H9 (cell line): ENCODE measurements around the gene HNMT. TPM values are rescaled to one million over a fixed set of nuclear protein-coding genes. Genes with fewer than 3 reads are reported as not detected.

Source experiments
- DNase-seq: peaks from one replicate; pipeline ENCODE4 v3.0.0-alpha.2; 2017
- H2AFZ ChIP-seq: one replicate; pipeline ENCODE4 v1.6.1; 2013; ENCODE audit warnings: mild to moderate bottlenecking, low read length, control low read depth, moderate library complexity
- H2AK5ac ChIP-seq: 2 replicates; pipeline ENCODE4 v1.6.1; 2013; ENCODE audit warnings: low read length, control low read depth, mixed read lengths; ENCODE audit not compliant: insufficient read length
- H2BK120ac ChIP-seq: one replicate; pipeline ENCODE4 v1.6.1; 2013; ENCODE audit warnings: low read depth, mild to moderate bottlenecking, low read length, control low read depth, inconsistent platforms; ENCODE audit not compliant: poor library complexity, severe bottlenecking
- H2BK12ac ChIP-seq: 2 replicates; pipeline ENCODE4 v1.6.1; 2013; ENCODE audit warnings: low read length, control low read depth, mixed read lengths, low read depth; ENCODE audit not compliant: insufficient read length
- H2BK15ac ChIP-seq: 2 replicates; pipeline ENCODE4 v1.6.1; 2013; ENCODE audit warnings: low read depth, low read length, control low read depth
- H2BK20ac ChIP-seq: one replicate; pipeline ENCODE4 v1.6.1; 2013; ENCODE audit warnings: low read depth, mild to moderate bottlenecking, low read length, control low read depth, inconsistent platforms; ENCODE audit not compliant: poor library complexity, severe bottlenecking
- H2BK5ac ChIP-seq: 2 replicates; pipeline ENCODE4 v1.6.1; 2013; ENCODE audit warnings: low read length, control low read depth, mixed read lengths; ENCODE audit not compliant: insufficient read length
- H3K14ac ChIP-seq: 2 replicates; pipeline ENCODE4 v1.6.1; 2013; ENCODE audit warnings: low read length, control low read depth; ENCODE audit not compliant: insufficient read depth
- H3K18ac ChIP-seq: 2 replicates; pipeline ENCODE4 v1.6.1; 2013; ENCODE audit warnings: low read depth, mild to moderate bottlenecking, mixed read lengths, low read length, control low read depth; ENCODE audit not compliant: insufficient read length
- H3K23ac ChIP-seq: 2 replicates; pipeline ENCODE4 v1.6.1; 2013; ENCODE audit warnings: low read length, control low read depth, mixed read lengths, low read depth; ENCODE audit not compliant: insufficient read length
- H3K23me2 ChIP-seq: 2 replicates; pipeline ENCODE4 v1.6.1; 2013; ENCODE audit warnings: low read depth, mild to moderate bottlenecking, mixed read lengths, low read length, control low read depth; ENCODE audit not compliant: insufficient read length, poor library complexity, severe bottlenecking
- H3K27ac ChIP-seq: 2 replicates; pipeline ENCODE4 v1.5.1; 2013; ENCODE audit warnings: low read length, control low read depth, mixed read lengths, low read depth; ENCODE audit not compliant: insufficient read length
- H3K27me3 ChIP-seq: 2 replicates; pipeline ENCODE4 v1.6.1; 2013; ENCODE audit warnings: low read length, control low read depth, inconsistent platforms; ENCODE audit not compliant: insufficient read depth
- H3K4ac ChIP-seq: 2 replicates; pipeline ENCODE4 v1.6.1; 2013; ENCODE audit warnings: low read depth, mild to moderate bottlenecking, control low read depth, inconsistent platforms, low read length, moderate library complexity
- H3K4me1 ChIP-seq: 2 replicates; pipeline ENCODE4 v1.6.1; 2013; ENCODE audit warnings: low read length, control low read depth, inconsistent platforms; ENCODE audit not compliant: insufficient read depth
- H3K4me2 ChIP-seq: 2 replicates; pipeline ENCODE4 v1.6.1; 2013; ENCODE audit warnings: low read length, control low read depth, mixed read lengths; ENCODE audit not compliant: insufficient read length, insufficient read depth
- H3K56ac ChIP-seq: 2 replicates; pipeline ENCODE4 v1.6.1; 2013; ENCODE audit warnings: low read depth, mild to moderate bottlenecking, mixed read lengths, low read length, control low read depth; ENCODE audit not compliant: insufficient read length
- H3K79me1 ChIP-seq: 2 replicates; pipeline ENCODE4 v1.6.1; 2013; ENCODE audit warnings: low read depth, mild to moderate bottlenecking, moderate library complexity, low read length, control low read depth, inconsistent platforms; ENCODE audit not compliant: insufficient read depth, poor library complexity, severe bottlenecking
- H3K79me2 ChIP-seq: 2 replicates; pipeline ENCODE4 v1.6.1; 2013; ENCODE audit warnings: low read length, control low read depth, inconsistent platforms; ENCODE audit not compliant: insufficient read depth
- H3K9ac ChIP-seq: 2 replicates; pipeline ENCODE4 v1.6.1; 2013; ENCODE audit warnings: low read length, control low read depth, mixed read lengths; ENCODE audit not compliant: insufficient read length; ENCODE audit errors: extremely low read depth
- H3K9me3 ChIP-seq: one replicate; pipeline ENCODE4 v1.6.1; 2013; ENCODE audit warnings: low read depth, low read length, inconsistent platforms; ENCODE audit not compliant: control insufficient read depth
- H3T11ph ChIP-seq: one replicate; pipeline ENCODE4 v1.6.1; 2013; ENCODE audit warnings: mild to moderate bottlenecking, low read length, control low read depth, inconsistent platforms
- H4K20me1 ChIP-seq: one replicate; pipeline ENCODE4 v1.6.1; 2013; ENCODE audit not compliant: control insufficient read depth, insufficient read length, insufficient read depth
- H4K5ac ChIP-seq: 2 replicates; pipeline ENCODE4 v1.6.1; 2013; ENCODE audit warnings: low read depth, mild to moderate bottlenecking, mixed read lengths, low read length, control low read depth; ENCODE audit not compliant: insufficient read length
- H4K8ac ChIP-seq: replicated peaks from 2 replicates; pipeline ENCODE4 v1.6.1; 2013; ENCODE audit warnings: low read length, control low read depth, mixed read lengths, low read depth; ENCODE audit not compliant: insufficient read length
- H4K91ac ChIP-seq: 2 replicates; pipeline ENCODE4 v1.6.1; 2013; ENCODE audit warnings: low read depth, mild to moderate bottlenecking, moderate library complexity, mixed read lengths, low read length, control low read depth; ENCODE audit not compliant: insufficient read length
- H3K27ac Mint-ChIP-seq, 3 experiments: 2 replicates in 2 of 3; 3 replicates in 1 of 3; pipeline ENCODE4 v1.8.0; 2020 to 2021; ENCODE audit warnings: mixed read lengths in 3 of 3, mild to moderate bottlenecking in 1 of 3, moderate library complexity in 1 of 3
- H3K27me3 Mint-ChIP-seq: 2 replicates; pipeline ENCODE4 v1.8.0; 2021; ENCODE audit warnings: low read depth, mild to moderate bottlenecking, moderate library complexity, mixed read lengths
- H3K36me3 Mint-ChIP-seq, 3 experiments: 2 replicates in 2 of 3; 3 replicates in 1 of 3; pipeline ENCODE4 v1.8.0; 2020 to 2021; ENCODE audit warnings: low read depth in 3 of 3, mixed read lengths in 3 of 3; ENCODE audit not compliant: insufficient read depth in 1 of 3
- H3K4me1 Mint-ChIP-seq, 2 experiments: 2 replicates each; pipeline ENCODE4 v1.8.0; 2020; ENCODE audit warnings: mixed read lengths in 2 of 2
- H3K4me3 Mint-ChIP-seq, 2 experiments: 2 replicates in 1 of 2; 3 replicates in 1 of 2; pipeline ENCODE4 v1.8.0; 2020 to 2021; ENCODE audit warnings: mild to moderate bottlenecking in 2 of 2, mixed read lengths in 2 of 2, moderate library complexity in 1 of 2
- H3K9me3 Mint-ChIP-seq, 2 experiments: 2 replicates in 1 of 2; 3 replicates in 1 of 2; pipeline ENCODE4 v1.8.0; 2020; ENCODE audit warnings: mild to moderate bottlenecking in 2 of 2, mixed read lengths in 2 of 2, moderate library complexity in 1 of 2
- WGBS: extraction: QIAGEN DNeasy Blood & Tissue Kit; methylation state at CpG from one replicate; pipeline ENCODE4 v1.1.7; 2013; ENCODE audit warnings: missing lambda C conversion rate, low lambda C conversion rate, mixed read lengths; ENCODE audit not compliant: insufficient read length; ENCODE audit errors: extremely low coverage; 5-methylcytosine and 5-hydroxymethylcytosine counted together
- total RNA-seq: library from RNA; stranded (reverse); gene quantifications from 2 replicates; pipeline ENCODE4 v1.2.1, GENCODE V29; 2021
- TF ChIP-seq, protein P1 (sequence below): fragments of 200-600 bp; sonication (generic); conservative IDR thresholded peaks from 3 replicates; pipeline ENCODE4 v1.8.0; 2021; ENCODE audit warnings: antibody characterized with exemption, mild to moderate bottlenecking

Gene HNMT
- total RNA-seq, 1 experiment from 2014 or later: 1.3 TPM

DNA sequence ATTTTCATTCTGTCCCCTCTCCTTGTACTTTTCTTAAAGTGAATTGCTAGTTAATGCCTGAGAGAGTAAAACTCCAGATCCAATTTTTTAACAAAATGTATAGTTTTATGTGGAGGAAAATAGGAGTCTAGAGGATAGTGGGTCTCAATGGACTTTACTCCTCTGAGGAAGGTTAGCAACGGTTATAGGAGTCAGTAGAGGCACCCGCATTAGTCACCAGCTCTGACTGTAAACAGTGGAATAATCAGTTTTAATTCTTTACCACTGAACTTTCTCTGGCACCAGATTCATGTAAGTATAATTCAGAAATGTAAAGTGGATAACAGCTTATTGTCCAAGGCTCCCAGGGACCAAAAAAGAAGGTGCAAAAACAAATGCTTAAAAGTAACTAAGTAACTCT lies 38.7 kb upstream of the HNMT start:
- WGBS: no CpG with 5 or more reads among the region's 2 CpGs
- Histone ChIP-seq H3T11ph (no peak overlapping the region), H3K56ac (no peak overlapping the region), H3K14ac (no peak overlapping the region), H2BK20ac (no peak overlapping the region), H2BK15ac (no peak overlapping the region), H3K9ac (no peak overlapping the region), H3K4ac (no peak overlapping the region), H3K18ac (no peak overlapping the region), H2BK5ac (no peak overlapping the region), H4K8ac (no peak overlapping the region), H4K5ac (no peak overlapping the region), H4K20me1 (no peaks in the 10 kb centered on the region), H2BK12ac (no peak overlapping the region), H4K91ac (no peak overlapping the region), H3K4me2 (no peak overlapping the region), H3K79me1 (no peaks in the 10 kb centered on the region), H3K4me1 (no peaks in the 10 kb centered on the region; the same call in 1 of the 2 replicates), H3K23me2 (no peaks in the 10 kb centered on the region), H2BK120ac (no peak overlapping the region), H3K23ac (no peak overlapping the region), H3K9me3 (no peaks in the 10 kb centered on the region), H3K27me3 (no peaks in the 10 kb centered on the region), H2AK5ac (no peak overlapping the region), H2AFZ (no peak overlapping the region), H3K79me2 (no peaks in the 10 kb centered on the region), H3K27ac (no peak overlapping the region)
- no peak for DNase-seq
- Mint-ChIP-seq H3K9me3 (no peaks in the 10 kb centered on the region), H3K4me3 (no peak overlapping the region), H3K4me1 (no peaks in the 10 kb centered on the region), H3K27me3 (no peaks in the 10 kb centered on the region), H3K36me3 (no peaks in the 10 kb centered on the region), H3K27ac (no peak overlapping the region)
- TF ChIP-seq, protein P1, sequence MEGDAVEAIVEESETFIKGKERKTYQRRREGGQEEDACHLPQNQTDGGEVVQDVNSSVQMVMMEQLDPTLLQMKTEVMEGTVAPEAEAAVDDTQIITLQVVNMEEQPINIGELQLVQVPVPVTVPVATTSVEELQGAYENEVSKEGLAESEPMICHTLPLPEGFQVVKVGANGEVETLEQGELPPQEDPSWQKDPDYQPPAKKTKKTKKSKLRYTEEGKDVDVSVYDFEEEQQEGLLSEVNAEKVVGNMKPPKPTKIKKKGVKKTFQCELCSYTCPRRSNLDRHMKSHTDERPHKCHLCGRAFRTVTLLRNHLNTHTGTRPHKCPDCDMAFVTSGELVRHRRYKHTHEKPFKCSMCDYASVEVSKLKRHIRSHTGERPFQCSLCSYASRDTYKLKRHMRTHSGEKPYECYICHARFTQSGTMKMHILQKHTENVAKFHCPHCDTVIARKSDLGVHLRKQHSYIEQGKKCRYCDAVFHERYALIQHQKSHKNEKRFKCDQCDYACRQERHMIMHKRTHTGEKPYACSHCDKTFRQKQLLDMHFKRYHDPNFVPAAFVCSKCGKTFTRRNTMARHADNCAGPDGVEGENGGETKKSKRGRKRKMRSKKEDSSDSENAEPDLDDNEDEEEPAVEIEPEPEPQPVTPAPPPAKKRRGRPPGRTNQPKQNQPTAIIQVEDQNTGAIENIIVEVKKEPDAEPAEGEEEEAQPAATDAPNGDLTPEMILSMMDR: no peak
